ENCODE results near the gene ATP1A3. TPM values are rescaled to one million over a fixed set of nuclear protein-coding genes. Genes with fewer than 3 reads are reported as not detected.
"Not testable (repeated sequence)": the region's sequence is repeated elsewhere in the genome, so short reads cannot be mapped to it uniquely, and the experiment has no call there.

The ATP1A3 gene
- total RNA-seq, 2 donors from 2014 or later: 0.69 to 1.0 TPM

DNA sequence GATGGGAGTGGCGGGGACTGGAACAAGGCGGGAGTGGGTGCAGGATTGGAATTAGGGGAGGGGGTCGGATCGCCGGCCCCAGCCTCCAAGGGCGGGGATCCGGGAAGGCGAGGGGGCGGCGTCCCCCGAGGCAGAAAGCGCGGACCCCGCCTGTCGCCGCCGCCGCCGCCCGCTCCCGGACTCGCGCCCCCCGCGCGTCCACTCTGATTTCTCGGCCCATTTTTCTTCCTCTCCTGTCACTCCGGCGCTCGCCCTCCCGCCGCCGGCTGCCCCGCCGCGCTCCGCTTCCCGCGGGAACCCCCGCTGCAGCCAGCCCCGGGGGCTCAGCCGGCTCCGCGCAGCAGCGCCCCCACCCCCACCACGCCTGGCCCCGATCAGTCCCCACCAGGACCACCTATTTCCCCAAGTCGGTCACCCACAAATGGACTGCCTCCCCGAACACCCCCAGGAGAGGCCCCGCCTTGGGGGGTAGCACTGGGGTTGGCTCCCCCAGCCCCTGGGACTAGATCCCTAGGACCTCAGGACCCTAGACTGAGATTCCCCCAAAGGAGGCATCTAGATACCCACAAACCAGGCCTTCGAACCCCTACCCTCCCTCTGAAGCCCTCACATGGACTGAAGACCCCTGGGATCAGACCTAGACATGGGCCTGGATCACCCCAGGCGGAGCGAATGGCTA, 53.2 kb downstream of the ATP1A3 start:
- no peaks in the 10 kb centered on the region for H3K4me1 Mint-ChIP-seq
- 0 to 15% methylated on average over 6 to 50 of the region's 53 CpGs for WGBS, 2 experiments (ENCODE audit: insufficient coverage in 1 of 2, insufficient read length in 1 of 2)

DNA sequence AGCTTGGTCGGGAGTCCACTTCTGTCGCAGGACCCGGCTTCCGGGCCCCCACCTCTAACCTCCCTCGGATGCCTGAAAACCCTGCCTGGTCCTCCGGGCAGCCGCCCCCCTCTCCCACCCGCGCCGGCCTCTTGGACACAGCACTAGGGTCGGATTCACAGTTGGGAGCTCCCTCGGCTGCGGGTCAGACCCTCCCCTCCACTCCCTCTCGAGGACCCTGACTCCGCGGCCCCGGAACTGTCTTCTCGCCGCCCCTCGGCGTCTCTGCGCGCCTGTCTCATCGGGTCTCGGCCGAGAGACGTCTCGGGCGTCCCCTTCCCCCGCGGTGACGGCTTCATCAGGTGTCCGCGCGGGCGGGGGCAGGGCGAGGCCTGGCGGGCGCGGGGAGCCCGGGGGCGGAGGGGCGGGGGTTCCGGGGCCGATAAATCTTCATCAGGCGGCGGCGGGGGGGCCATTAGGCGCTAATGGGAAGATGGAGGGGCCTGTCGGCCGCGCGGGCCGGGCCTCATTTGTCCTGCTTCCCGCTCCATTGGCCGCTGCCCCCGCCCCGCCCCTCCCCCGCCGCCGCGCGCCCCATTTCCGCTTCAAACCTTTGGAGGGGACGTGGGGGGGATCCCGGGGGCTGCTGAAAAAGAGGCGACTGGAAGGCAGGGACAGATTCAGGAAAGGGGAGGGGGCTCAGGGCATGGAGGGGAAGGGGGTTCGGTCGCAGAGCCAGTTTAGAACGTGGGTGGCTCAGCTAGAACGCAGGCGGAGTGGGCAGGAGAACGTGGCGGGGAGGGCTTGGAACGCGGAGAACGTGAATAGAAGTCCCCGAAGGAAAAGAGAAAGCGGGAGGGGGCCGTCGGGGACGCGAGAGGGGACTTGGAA, 53.9 kb downstream of the ATP1A3 start:
- H3K9me3 ChIP-seq (ENCODE audit: control insufficient read depth, low read length): no peaks in the 10 kb centered on the region
- no peaks in the 10 kb centered on the region for H3K4me1 Mint-ChIP-seq
- no peak overlapping the region for H3K9ac ChIP-seq (ENCODE audit: extremely low read depth, low read length, poor library complexity, severe bottlenecking)
- H3K9me3 Mint-ChIP-seq: peaks cover 4% of the 10 kb centered on the region
- no peak for TF ChIP-seq CTCF (conservative IDR thresholded peaks at IDR 0.05)
- H3K36me3 ChIP-seq (ENCODE audit: control insufficient read depth, insufficient read depth, low read length): no peaks in the 10 kb centered on the region
- no peaks in the 10 kb centered on the region for H3K4me1 ChIP-seq (ENCODE audit: control insufficient read depth, insufficient read depth, low read length)
- H3K27me3 Mint-ChIP-seq (ENCODE audit: insufficient read depth): peaks cover 72% of the 10 kb centered on the region
- no peaks in the 10 kb centered on the region for H3K36me3 Mint-ChIP-seq (ENCODE audit: low read depth)
- no peak overlapping the region for H3K27ac Mint-ChIP-seq
- H3K4me3 Mint-ChIP-seq: peak overlapping the region; percentile 64
- peaks cover 59% of the 10 kb centered on the region for H3K27me3 ChIP-seq (ENCODE audit: control insufficient read depth, insufficient read depth, low read length, poor library complexity, severe bottlenecking)
- no peak overlapping the region for H3K27ac ChIP-seq (ENCODE audit: low read depth, low read length)
- H3K4me3 ChIP-seq (ENCODE audit: low read length): peak overlapping the region; percentile 65
- DNase-seq: peak; percentile 81
- 0 to 6% methylated on average over 5 to 83 of the region's 83 CpGs for WGBS, 2 experiments (ENCODE audit: insufficient coverage in 1 of 2, insufficient read length in 1 of 2)

More for the DNA sequence above, 53.2 kb downstream of the ATP1A3 start:
- no peak overlapping the region for H3K27ac Mint-ChIP-seq
- Histone ChIP-seq H3K9me3 (ENCODE audit: control insufficient read depth, low read length) (no peaks in the 10 kb centered on the region), H3K4me3 (ENCODE audit: low read length) (peak overlapping the region; percentile 65), H3K4me1 (ENCODE audit: control insufficient read depth, insufficient read depth, low read length) (no peaks in the 10 kb centered on the region), H3K36me3 (ENCODE audit: control insufficient read depth, insufficient read depth, low read length) (no peaks in the 10 kb centered on the region), H3K27me3 (ENCODE audit: control insufficient read depth, insufficient read depth, low read length, poor library complexity, severe bottlenecking) (peaks cover 52% of the 10 kb centered on the region), H3K27ac (ENCODE audit: low read depth, low read length) (no peak overlapping the region), H3K9ac (ENCODE audit: extremely low read depth, low read length, poor library complexity, severe bottlenecking) (no peak overlapping the region)
- peak overlapping the region; percentile 64 for H3K4me3 Mint-ChIP-seq
- DNase-seq: peak; percentile 49
- peaks cover 68% of the 10 kb centered on the region for H3K27me3 Mint-ChIP-seq (ENCODE audit: insufficient read depth)
- no peak for TF ChIP-seq CTCF (conservative IDR thresholded peaks at IDR 0.05)
- no peaks in the 10 kb centered on the region for H3K36me3 Mint-ChIP-seq (ENCODE audit: low read depth)
- peaks cover 4% of the 10 kb centered on the region for H3K9me3 Mint-ChIP-seq

GRCh38 chr19:41939209-41939608, 54.8 kb downstream of the ATP1A3 start:
- not testable (repeated sequence) for H3K36me3 Mint-ChIP-seq (ENCODE audit: low read depth); H3K4me1 Mint-ChIP-seq

More at GRCh38 chr19:41939209-41939608, 54.8 kb downstream of the ATP1A3 start:
- H3K4me1 ChIP-seq (ENCODE audit: control insufficient read depth, insufficient read depth, low read length); H3K27ac ChIP-seq (ENCODE audit: low read depth, low read length); H3K9me3 ChIP-seq (ENCODE audit: control insufficient read depth, low read length); H3K4me3 ChIP-seq (ENCODE audit: low read length); DNase-seq; H3K9me3 Mint-ChIP-seq; H3K27ac Mint-ChIP-seq; H3K36me3 ChIP-seq (ENCODE audit: control insufficient read depth, insufficient read depth, low read length); H3K9ac ChIP-seq (ENCODE audit: extremely low read depth, low read length, poor library complexity, severe bottlenecking); H3K4me3 Mint-ChIP-seq: not testable (repeated sequence)
- H3K27me3 ChIP-seq (ENCODE audit: control insufficient read depth, insufficient read depth, low read length, poor library complexity, severe bottlenecking): peaks cover 67% of the 10 kb centered on the region
- peaks cover 75% of the 10 kb centered on the region for H3K27me3 Mint-ChIP-seq (ENCODE audit: insufficient read depth)
